Mammary epithelial cell (primary cell): ENCODE measurements around the gene C3orf33.

Source experiments
- EZH2 ChIP-seq: IDR thresholded peaks from 2 replicates; pipeline ENCODE4 v1.6.1; 2012; ENCODE audit warnings: low read length, inconsistent platforms, borderline replicate concordance
- TF ChIP-seq, protein P1 (sequence below), 2 donors: IDR thresholded peaks in 1 of 2; conservative IDR thresholded peaks in 1 of 2; 2 replicates each; pipeline ENCODE4 v1.5.1; 2011 to 2012; ENCODE audit warnings: inconsistent platforms in 2 of 2, low read length in 2 of 2, mild to moderate bottlenecking in 2 of 2, control low read depth in 1 of 2, low read depth in 1 of 2; ENCODE audit not compliant: insufficient read depth in 1 of 2; ENCODE audit errors: extremely low read depth in 1 of 2

DNA sequence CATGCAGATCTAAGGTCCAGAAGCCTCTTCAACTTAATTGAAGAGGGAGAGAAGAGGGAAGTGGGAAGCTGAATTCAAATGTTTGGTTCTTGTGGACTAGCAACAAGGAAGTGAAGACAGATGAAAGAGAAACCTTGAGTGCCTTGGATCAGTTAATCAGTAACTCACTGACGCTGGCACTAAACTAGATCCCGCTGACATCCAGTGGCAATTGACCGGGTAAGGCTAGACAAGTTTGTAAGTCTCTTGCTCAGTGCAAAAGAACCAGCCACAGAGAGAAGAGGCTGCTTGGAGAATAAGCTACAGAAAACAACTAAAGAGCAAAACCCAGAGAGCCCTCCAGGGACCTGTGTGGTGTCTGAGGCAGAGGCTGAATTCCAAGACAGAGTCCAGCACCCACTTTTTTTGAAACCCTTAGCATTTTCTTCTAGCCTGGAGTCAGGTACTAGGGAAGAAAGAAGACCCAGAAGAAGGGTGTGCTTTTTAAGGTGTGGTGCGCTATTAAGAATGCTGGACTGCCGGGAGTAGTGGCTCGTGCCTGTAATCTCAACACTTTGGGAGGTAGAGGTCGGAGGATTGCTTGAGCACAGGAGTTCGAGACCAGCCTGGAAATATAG is 68.1 kb downstream of the C3orf33 start:
- TF ChIP-seq, protein P1, sequence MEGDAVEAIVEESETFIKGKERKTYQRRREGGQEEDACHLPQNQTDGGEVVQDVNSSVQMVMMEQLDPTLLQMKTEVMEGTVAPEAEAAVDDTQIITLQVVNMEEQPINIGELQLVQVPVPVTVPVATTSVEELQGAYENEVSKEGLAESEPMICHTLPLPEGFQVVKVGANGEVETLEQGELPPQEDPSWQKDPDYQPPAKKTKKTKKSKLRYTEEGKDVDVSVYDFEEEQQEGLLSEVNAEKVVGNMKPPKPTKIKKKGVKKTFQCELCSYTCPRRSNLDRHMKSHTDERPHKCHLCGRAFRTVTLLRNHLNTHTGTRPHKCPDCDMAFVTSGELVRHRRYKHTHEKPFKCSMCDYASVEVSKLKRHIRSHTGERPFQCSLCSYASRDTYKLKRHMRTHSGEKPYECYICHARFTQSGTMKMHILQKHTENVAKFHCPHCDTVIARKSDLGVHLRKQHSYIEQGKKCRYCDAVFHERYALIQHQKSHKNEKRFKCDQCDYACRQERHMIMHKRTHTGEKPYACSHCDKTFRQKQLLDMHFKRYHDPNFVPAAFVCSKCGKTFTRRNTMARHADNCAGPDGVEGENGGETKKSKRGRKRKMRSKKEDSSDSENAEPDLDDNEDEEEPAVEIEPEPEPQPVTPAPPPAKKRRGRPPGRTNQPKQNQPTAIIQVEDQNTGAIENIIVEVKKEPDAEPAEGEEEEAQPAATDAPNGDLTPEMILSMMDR (conservative IDR thresholded peaks at IDR 0.05 in 1 of 2, IDR thresholded peaks at IDR 0.05 in 1 of 2; ENCODE audit: extremely low read depth in 1 of 2, insufficient read depth in 1 of 2, low read depth in 1 of 2, low read length in 2 of 2): no peak
- TF ChIP-seq EZH2: no peak
